ENCODE results near the gene PHOX2A. TPM values are rescaled to one million over a fixed set of nuclear protein-coding genes. Genes with fewer than 3 reads are reported as not detected.

PHOX2A gene
- total and polyA plus RNA-seq, 2 of the 13 experiments (the other 11 are each of a cell fraction or from before 2014, with no cell fraction given), result not detected

- ATAC-seq (no peak), FAIRE-seq (no peak), DNase-seq (ENCODE audit: low spot score) (no peak)
- no peaks in the 10 kb centered on the region for H3K27me3 ChIP-seq (ENCODE audit: control insufficient read depth in 1 of 2, insufficient read depth in 2 of 2, low read length in 2 of 2)
- H3K4me3 ChIP-seq (replicated peaks in 1 of 3; ENCODE audit: insufficient read depth in 1 of 3, low read depth in 2 of 3, low read length in 3 of 3), result no peak overlapping the region
- H3K9ac ChIP-seq (ENCODE audit: insufficient read depth, low read depth, low read length), result no peak overlapping the region
- H2AFZ ChIP-seq (ENCODE audit: low read length), result no peak overlapping the region
- BruUV-seq (replicated peaks), result no TSS peak
- CTCF ChIA-PET (ENCODE audit: low intra/inter-chr PET ratio, low total read pairs), result no interaction called here
- no peaks in the 10 kb centered on the region for H3K9me3 ChIP-seq (ENCODE audit: low read length)
- H4K20me1 ChIP-seq (ENCODE audit: insufficient read depth, low read length), result no peaks in the 10 kb centered on the region
- peaks cover 11% of the 10 kb centered on the region for H3K4me1 ChIP-seq (ENCODE audit: insufficient read depth, low read length)
- no peak overlapping the region for H3K27ac ChIP-seq (ENCODE audit: extremely low read length, insufficient read depth, low read length)
- intact Hi-C loops (cut with micrococcal nuclease; ENCODE audit: unreplicated experiment), result no loop called here
- H3K79me2 ChIP-seq (ENCODE audit: insufficient read depth, low read length), result no peaks in the 10 kb centered on the region
- H3K36me3 ChIP-seq (replicated peaks in 1 of 2; ENCODE audit: control insufficient read depth in 1 of 2, insufficient read depth in 2 of 2, low read length in 2 of 2), result peaks cover 18 to 58% of the 10 kb centered on the region in 2 experiments; a peak in 4 of 5 replicates
- no peak overlapping the region for H3K4me2 ChIP-seq (ENCODE audit: low read depth, low read length)
- 97% methylated on average over 8 of the region's 18 CpGs for WGBS (ENCODE audit: low lambda C conversion rate)
- in situ Hi-C loops (cut with HindIII; ENCODE audit: extremely low pct_ligation_motif_present, low pct_unique_long_range_greater_than_20kb), result no loop called here
- POLR2A ChIA-PET, result no interaction called here
- no peak for TF ChIP-seq TFAP4 (IDR thresholded peaks at IDR 0.05; ENCODE audit: borderline replicate concordance, low read depth)
- no peak for TF ChIP-seq JUN (CRISPR knock-in tag; IDR thresholded peaks at IDR 0.05)
- no peak for TF ChIP-seq ZNF383 (CRISPR knock-in tag; IDR thresholded peaks at IDR 0.05; ENCODE audit: borderline replicate concordance)
- TF ChIP-seq GPN1 (CRISPR knock-in tag; IDR thresholded peaks at IDR 0.05; ENCODE audit: borderline replicate concordance), result no peak
- no peak for TF ChIP-seq AKAP8 (CRISPR knock-in tag; IDR thresholded peaks at IDR 0.05)
- TF ChIP-seq, protein P1, sequence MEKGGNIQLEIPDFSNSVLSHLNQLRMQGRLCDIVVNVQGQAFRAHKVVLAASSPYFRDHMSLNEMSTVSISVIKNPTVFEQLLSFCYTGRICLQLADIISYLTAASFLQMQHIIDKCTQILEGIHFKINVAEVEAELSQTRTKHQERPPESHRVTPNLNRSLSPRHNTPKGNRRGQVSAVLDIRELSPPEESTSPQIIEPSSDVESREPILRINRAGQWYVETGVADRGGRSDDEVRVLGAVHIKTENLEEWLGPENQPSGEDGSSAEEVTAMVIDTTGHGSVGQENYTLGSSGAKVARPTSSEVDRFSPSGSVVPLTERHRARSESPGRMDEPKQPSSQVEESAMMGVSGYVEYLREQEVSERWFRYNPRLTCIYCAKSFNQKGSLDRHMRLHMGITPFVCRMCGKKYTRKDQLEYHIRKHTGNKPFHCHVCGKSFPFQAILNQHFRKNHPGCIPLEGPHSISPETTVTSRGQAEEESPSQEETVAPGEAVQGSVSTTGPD (CRISPR knock-in tag; IDR thresholded peaks at IDR 0.05), result no peak
- no peak for TF ChIP-seq ZNF331 (CRISPR knock-in tag; IDR thresholded peaks at IDR 0.05)
- no peak for TF ChIP-seq NFE2 (CRISPR knock-in tag; IDR thresholded peaks at IDR 0.05)
- TF ChIP-seq MYNN (CRISPR knock-in tag; IDR thresholded peaks at IDR 0.05; ENCODE audit: low read depth), result no peak
- TF ChIP-seq ZNF850 (CRISPR knock-in tag; conservative IDR thresholded peaks at IDR 0.05), result no peak
- TF ChIP-seq, protein P2, sequence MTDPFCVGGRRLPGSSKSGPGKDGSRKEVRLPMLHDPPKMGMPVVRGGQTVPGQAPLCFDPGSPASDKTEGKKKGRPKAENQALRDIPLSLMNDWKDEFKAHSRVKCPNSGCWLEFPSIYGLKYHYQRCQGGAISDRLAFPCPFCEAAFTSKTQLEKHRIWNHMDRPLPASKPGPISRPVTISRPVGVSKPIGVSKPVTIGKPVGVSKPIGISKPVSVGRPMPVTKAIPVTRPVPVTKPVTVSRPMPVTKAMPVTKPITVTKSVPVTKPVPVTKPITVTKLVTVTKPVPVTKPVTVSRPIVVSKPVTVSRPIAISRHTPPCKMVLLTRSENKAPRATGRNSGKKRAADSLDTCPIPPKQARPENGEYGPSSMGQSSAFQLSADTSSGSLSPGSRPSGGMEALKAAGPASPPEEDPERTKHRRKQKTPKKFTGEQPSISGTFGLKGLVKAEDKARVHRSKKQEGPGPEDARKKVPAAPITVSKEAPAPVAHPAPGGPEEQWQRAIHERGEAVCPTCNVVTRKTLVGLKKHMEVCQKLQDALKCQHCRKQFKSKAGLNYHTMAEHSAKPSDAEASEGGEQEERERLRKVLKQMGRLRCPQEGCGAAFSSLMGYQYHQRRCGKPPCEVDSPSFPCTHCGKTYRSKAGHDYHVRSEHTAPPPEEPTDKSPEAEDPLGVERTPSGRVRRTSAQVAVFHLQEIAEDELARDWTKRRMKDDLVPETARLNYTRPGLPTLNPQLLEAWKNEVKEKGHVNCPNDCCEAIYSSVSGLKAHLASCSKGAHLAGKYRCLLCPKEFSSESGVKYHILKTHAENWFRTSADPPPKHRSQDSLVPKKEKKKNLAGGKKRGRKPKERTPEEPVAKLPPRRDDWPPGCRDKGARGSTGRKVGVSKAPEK (CRISPR knock-in tag; IDR thresholded peaks at IDR 0.05; ENCODE audit: borderline replicate concordance), result no peak
- no peak for TF ChIP-seq GPBP1L1 (CRISPR knock-in tag; IDR thresholded peaks at IDR 0.05)
- no peak for TF ChIP-seq NFAT5 (CRISPR knock-in tag; IDR thresholded peaks at IDR 0.05)
Observed at GRCh38 chr11:72230764-72231365, 13.1 kb downstream of the PHOX2A start.
